ENCODE measurements around the gene STARD6. TPM values are rescaled to one million over a fixed set of nuclear protein-coding genes. Genes with fewer than 3 reads are reported as not detected.
"Not testable (repeated sequence)": the region's sequence is repeated elsewhere in the genome, so short reads cannot be mapped to it uniquely, and the experiment has no call there.

The STARD6 gene
- total RNA-seq, 3 donors from 2014 or later = not detected

DNA sequence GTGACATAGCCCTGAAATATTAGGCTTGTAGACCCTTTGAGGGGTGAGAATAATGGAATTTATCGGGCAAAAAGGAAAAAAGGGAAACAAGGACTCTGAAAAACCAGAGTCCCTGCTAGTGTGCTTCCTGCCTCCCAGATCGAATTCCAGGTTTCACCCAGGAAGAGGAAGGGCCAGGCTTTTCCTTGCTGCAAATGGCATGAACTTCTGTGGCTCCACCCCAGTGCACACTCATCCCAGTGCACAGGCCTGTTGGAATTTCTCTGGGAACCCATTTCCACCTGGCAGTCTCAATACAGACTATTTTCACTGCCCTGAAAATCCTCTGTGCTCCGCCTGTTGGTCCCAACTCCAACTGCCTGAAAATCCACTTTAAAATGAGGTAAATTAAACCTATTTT is 30.0 kb upstream of the STARD6 start:
- intact Hi-C loops (cut with DNase I; ENCODE audit: low total_unique reads) = no loop called here
- no peak for TF ChIP-seq POLR2AphosphoS5 (IDR thresholded peaks at IDR 0.05)
- no peak for TF ChIP-seq POLR2A (IDR thresholded peaks at IDR 0.05)
- TF ChIP-seq, protein P1, sequence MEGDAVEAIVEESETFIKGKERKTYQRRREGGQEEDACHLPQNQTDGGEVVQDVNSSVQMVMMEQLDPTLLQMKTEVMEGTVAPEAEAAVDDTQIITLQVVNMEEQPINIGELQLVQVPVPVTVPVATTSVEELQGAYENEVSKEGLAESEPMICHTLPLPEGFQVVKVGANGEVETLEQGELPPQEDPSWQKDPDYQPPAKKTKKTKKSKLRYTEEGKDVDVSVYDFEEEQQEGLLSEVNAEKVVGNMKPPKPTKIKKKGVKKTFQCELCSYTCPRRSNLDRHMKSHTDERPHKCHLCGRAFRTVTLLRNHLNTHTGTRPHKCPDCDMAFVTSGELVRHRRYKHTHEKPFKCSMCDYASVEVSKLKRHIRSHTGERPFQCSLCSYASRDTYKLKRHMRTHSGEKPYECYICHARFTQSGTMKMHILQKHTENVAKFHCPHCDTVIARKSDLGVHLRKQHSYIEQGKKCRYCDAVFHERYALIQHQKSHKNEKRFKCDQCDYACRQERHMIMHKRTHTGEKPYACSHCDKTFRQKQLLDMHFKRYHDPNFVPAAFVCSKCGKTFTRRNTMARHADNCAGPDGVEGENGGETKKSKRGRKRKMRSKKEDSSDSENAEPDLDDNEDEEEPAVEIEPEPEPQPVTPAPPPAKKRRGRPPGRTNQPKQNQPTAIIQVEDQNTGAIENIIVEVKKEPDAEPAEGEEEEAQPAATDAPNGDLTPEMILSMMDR (IDR thresholded peaks at IDR 0.05) = no peak
- Histone ChIP-seq H3K4me1 (no peaks in the 10 kb centered on the region), H3K27me3 (no peaks in the 10 kb centered on the region), H3K4me3 (no peak overlapping the region), H3K9me3 (no peaks in the 10 kb centered on the region), H3K27ac (no peak overlapping the region), H3K36me3 (no peaks in the 10 kb centered on the region)
- no peak for DNase-seq (ENCODE audit: low spot score in 2 of 2)

DNA sequence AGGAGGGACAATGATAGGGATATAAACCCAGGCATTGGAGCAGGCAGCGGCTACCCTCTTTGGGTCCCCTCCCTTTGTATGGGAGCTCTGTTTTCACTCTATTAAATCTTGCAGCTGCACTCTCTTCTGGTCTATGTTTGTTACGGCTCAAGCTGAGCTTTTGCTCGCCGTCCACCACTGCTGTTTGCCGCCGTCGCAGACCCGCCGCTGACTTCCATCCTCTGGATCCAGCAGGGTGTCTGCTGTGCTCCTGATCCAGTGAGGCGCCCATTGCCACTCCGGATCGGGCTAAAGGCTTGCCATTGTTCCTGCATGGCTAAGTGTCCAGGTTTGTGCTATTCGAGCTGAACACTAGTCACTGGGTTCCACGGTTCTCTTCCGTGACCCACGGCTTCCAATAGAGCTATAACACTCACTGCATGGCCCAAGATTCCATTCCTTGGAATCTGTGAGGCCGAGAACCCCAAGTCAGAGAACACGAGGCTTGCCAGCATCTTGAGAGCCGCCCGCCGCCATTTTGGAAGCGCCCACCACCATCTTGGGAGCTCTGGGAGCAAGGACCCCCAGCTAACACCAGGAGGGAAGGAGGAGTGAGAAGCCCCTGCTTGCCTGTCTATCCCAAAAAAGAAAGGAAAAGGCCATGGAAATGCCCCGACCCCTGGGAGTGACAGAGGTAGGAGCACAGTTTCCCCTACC is 29.3 kb upstream of the STARD6 start:
- DNase-seq (ENCODE audit: low spot score in 2 of 2); H3K9me3 ChIP-seq; intact Hi-C loops (cut with DNase I; ENCODE audit: low total_unique reads); H3K36me3 ChIP-seq; H3K4me1 ChIP-seq; H3K27me3 ChIP-seq; H3K4me3 ChIP-seq; H3K27ac ChIP-seq: not testable (repeated sequence)

DNA sequence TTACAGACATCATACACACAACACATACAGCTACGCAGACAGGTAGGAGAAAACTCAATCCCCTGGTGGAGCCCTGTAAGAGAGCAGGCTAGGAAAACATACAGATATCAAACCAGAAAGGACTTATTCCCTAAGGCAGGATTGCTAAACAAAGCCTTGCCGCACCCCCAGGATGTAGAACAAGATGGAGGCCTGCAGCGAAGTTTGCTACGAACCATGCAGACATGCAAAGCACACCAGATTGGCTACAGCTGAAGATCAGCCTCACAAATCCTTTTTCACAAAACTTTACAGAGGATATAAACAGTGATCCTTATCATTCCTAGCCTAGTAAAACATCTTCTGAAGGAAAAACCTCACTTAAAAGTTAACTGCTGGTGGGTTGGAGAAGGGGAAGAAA is 28.4 kb upstream of the STARD6 start:
- Histone ChIP-seq H3K4me3 (no peak overlapping the region), H3K36me3 (no peaks in the 10 kb centered on the region), H3K27ac (no peak overlapping the region), H3K9me3 (no peaks in the 10 kb centered on the region), H3K27me3 (no peaks in the 10 kb centered on the region), H3K4me1 (no peaks in the 10 kb centered on the region)
- TF ChIP-seq, protein P1 (IDR thresholded peaks at IDR 0.05) = no peak
- TF ChIP-seq POLR2A (IDR thresholded peaks at IDR 0.05) = no peak
- no peak for TF ChIP-seq POLR2AphosphoS5 (IDR thresholded peaks at IDR 0.05)
- DNase-seq (ENCODE audit: low spot score in 2 of 2) = no peak
- intact Hi-C loops (cut with DNase I; ENCODE audit: low total_unique reads) = no loop called here

DNA sequence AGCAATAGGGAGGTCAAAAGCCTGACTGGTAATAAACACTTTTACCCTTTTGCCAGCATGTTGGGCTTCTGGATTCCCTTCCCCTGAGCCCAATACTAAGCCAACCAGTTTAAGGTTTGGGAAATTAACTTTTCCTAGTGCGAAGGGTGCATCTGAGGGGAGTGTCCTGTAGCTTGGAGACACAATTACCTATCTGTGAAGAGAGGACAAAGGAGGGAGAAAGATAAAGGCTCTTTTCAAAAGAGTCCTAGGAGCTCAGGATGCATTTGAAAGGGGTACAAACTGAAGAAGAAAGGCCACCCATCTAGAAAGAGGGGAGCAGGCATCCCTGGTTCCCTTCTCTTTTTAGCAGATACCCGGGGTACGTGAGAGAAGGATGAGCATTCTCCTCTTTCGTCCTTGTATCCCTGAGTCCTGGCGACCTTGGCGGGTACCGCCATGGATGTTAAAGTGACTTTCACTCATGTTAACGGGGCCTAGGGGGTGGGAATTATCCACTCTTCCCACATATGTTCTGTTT is 25.1 kb upstream of the STARD6 start:
- TF ChIP-seq POLR2AphosphoS5 (IDR thresholded peaks at IDR 0.05) (no peak), POLR2A (IDR thresholded peaks at IDR 0.05) (no peak)
- TF ChIP-seq, protein P1 (IDR thresholded peaks at IDR 0.05) = no peak
- H3K4me1 ChIP-seq = no peaks in the 10 kb centered on the region
- intact Hi-C loops (cut with DNase I; ENCODE audit: low total_unique reads) = loop anchor here (1.0 kb wide), 1 partner anchor 7 kb away; no protein-coding TSS in a partner anchor
- no peaks in the 10 kb centered on the region for H3K9me3 ChIP-seq
- H3K27ac ChIP-seq = no peak overlapping the region
- H3K36me3 ChIP-seq = peaks cover 5% of the 10 kb centered on the region
- H3K27me3 ChIP-seq = no peaks in the 10 kb centered on the region
- DNase-seq (ENCODE audit: low spot score in 2 of 2) = no peak
- H3K4me3 ChIP-seq = no peak overlapping the region

DNA sequence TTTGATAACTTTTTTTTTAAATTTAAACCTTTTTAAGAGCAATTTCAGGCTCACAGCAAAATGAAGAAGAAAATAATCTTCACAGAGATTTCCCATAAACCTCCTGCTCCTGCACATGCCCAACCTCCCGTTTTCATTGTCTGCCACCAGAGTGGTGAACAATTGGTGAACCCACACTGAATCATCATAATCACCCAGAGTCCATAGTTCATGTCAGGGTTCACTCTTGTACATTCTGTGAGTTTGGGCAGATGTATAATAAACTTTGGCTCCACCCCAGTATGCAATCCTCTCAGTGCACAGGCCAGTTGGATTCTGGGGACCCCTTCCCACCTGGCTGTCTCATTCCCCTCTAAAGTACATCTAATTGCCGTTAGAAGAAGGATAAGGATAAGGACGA is 24.4 kb upstream of the STARD6 start:
- DNase-seq (ENCODE audit: low spot score in 2 of 2) = no peak
- no peak for TF ChIP-seq POLR2A (IDR thresholded peaks at IDR 0.05)
- TF ChIP-seq, protein P1 (IDR thresholded peaks at IDR 0.05) = no peak
- no peak for TF ChIP-seq POLR2AphosphoS5 (IDR thresholded peaks at IDR 0.05)
- Histone ChIP-seq H3K9me3 (no peaks in the 10 kb centered on the region), H3K27me3 (no peaks in the 10 kb centered on the region), H3K27ac (no peak overlapping the region), H3K4me1 (no peaks in the 10 kb centered on the region), H3K36me3 (peaks cover 5% of the 10 kb centered on the region), H3K4me3 (no peak overlapping the region)
- intact Hi-C loops (cut with DNase I; ENCODE audit: low total_unique reads) = no loop called here

All from breast epithelium (tissue), 4 donors.